DND-41 (cell line): ENCODE results near the gene FUOM.
A peak's percentile ranks its signal among the peaks of the same experiment; 100 is the strongest.
"Not testable (repeated sequence)": the region's sequence is repeated elsewhere in the genome, so short reads cannot be mapped to it uniquely, and the experiment has no call there.

Source experiments
- ATAC-seq: fragments of 200-7000 bp; cut with Tn5 transposase; 3 replicates; pipeline ENCODE4 v1.9.1; 2021; ENCODE audit warnings: low read depth; ENCODE audit not compliant: insufficient read depth
- DNase-seq: peaks from one replicate; pipeline ENCODE4 v3.0.0-alpha.2; 2020
- H2AFZ ChIP-seq: 2 replicates; pipeline ENCODE4 v1.6.0; 2012; ENCODE audit warnings: low read depth, low read length
- H3K27ac ChIP-seq: 2 replicates; pipeline ENCODE4 v1.5.1; 2012; ENCODE audit warnings: low read length, inconsistent platforms
- H3K27me3 ChIP-seq: fragments of 200-600 bp; sonication (generic); 2 replicates; pipeline ENCODE4 v1.6.0; 2012; ENCODE audit warnings: low read length, mild to moderate bottlenecking, inconsistent platforms; ENCODE audit not compliant: insufficient read depth, poor library complexity
- H3K36me3 ChIP-seq: 2 replicates; pipeline ENCODE4 v1.5.1; 2012; ENCODE audit warnings: low read length, inconsistent platforms; ENCODE audit not compliant: insufficient read depth
- H3K4me1 ChIP-seq: 2 replicates; pipeline ENCODE4 v1.5.1; 2012; ENCODE audit warnings: mild to moderate bottlenecking, low read length; ENCODE audit not compliant: insufficient read depth
- H3K4me2 ChIP-seq: 2 replicates; pipeline ENCODE4 v1.6.0; 2012; ENCODE audit warnings: mild to moderate bottlenecking, moderate library complexity, low read length, inconsistent platforms; ENCODE audit not compliant: insufficient read depth
- H3K4me3 ChIP-seq, 2 experiments: fragments of 200-600 bp in 1 of 2; shearing (Covaris generic) in 1 of 2; 2 replicates each; pipeline ENCODE4 v1.5.1; 2012 to 2016; ENCODE audit warnings: inconsistent platforms in 2 of 2, low read length in 2 of 2, mild to moderate bottlenecking in 2 of 2, low read depth in 1 of 2, moderate library complexity in 1 of 2
- H3K79me2 ChIP-seq: 2 replicates; pipeline ENCODE4 v1.6.0; 2012; ENCODE audit warnings: low read length, inconsistent platforms; ENCODE audit not compliant: insufficient read depth
- H3K9ac ChIP-seq: 2 replicates; pipeline ENCODE4 v1.6.0; 2012; ENCODE audit warnings: low read depth, mild to moderate bottlenecking, inconsistent platforms, low read length, moderate library complexity
- H3K9me3 ChIP-seq: 2 replicates; pipeline ENCODE4 v1.5.1; 2012; ENCODE audit warnings: low read length, moderate library complexity, mild to moderate bottlenecking, inconsistent platforms; ENCODE audit not compliant: insufficient read depth, severe bottlenecking
- H4K20me1 ChIP-seq: 2 replicates; pipeline ENCODE4 v1.6.0; 2012; ENCODE audit warnings: low read length; ENCODE audit not compliant: insufficient read depth
- EZH2 ChIP-seq: IDR thresholded peaks from 3 replicates; pipeline ENCODE4 v1.6.1; 2012; ENCODE audit warnings: borderline replicate concordance, low read depth, mild to moderate bottlenecking, moderate library complexity, low read length, inconsistent platforms; ENCODE audit not compliant: severe bottlenecking
- TF ChIP-seq, protein P1 (sequence below): IDR thresholded peaks from 2 replicates; pipeline ENCODE4 v1.5.1; 2012; ENCODE audit warnings: borderline replicate concordance, low read length, moderate library complexity, mild to moderate bottlenecking; ENCODE audit not compliant: poor library complexity, severe bottlenecking; ENCODE audit errors: extremely low read depth

The FUOM gene

GRCh38 chr10:133324198-133324792 is 33.5 kb downstream of the FUOM start:
- peak; percentile 98 for ATAC-seq
- Histone ChIP-seq H3K4me2 (peak overlapping the region; percentile 62; the same call in 1 of the 2 replicates), H3K4me1 (peaks cover 8% of the 10 kb centered on the region)

GRCh38 chr10:133322064-133322709 is 35.6 kb downstream of the FUOM start:
- not testable (repeated sequence) for H2AFZ ChIP-seq, H3K9ac ChIP-seq, ATAC-seq, H3K9me3 ChIP-seq, H3K36me3 ChIP-seq, H3K4me2 ChIP-seq, H3K27ac ChIP-seq, DNase-seq, H3K4me3 ChIP-seq, H4K20me1 ChIP-seq, H3K79me2 ChIP-seq
- Histone ChIP-seq H3K4me1 (peaks cover 14% of the 10 kb centered on the region), H3K27me3 (peaks cover 10% of the 10 kb centered on the region)

More at GRCh38 chr10:133324198-133324792, 33.5 kb downstream of the FUOM start:
- H3K9me3 ChIP-seq: no peaks in the 10 kb centered on the region
- no peak overlapping the region for H3K9ac ChIP-seq
- peaks cover 2% of the 10 kb centered on the region; the same call in 1 of the 2 replicates for H4K20me1 ChIP-seq
- no peaks in the 10 kb centered on the region for H3K36me3 ChIP-seq
- no peak overlapping the region for H3K27ac ChIP-seq
- no peak overlapping the region for H2AFZ ChIP-seq
- peaks cover 5% of the 10 kb centered on the region for H3K27me3 ChIP-seq
- H3K4me3 ChIP-seq: no peak overlapping the region
- no peaks in the 10 kb centered on the region for H3K79me2 ChIP-seq
- no peak for TF ChIP-seq EZH2
- TF ChIP-seq, protein P1, sequence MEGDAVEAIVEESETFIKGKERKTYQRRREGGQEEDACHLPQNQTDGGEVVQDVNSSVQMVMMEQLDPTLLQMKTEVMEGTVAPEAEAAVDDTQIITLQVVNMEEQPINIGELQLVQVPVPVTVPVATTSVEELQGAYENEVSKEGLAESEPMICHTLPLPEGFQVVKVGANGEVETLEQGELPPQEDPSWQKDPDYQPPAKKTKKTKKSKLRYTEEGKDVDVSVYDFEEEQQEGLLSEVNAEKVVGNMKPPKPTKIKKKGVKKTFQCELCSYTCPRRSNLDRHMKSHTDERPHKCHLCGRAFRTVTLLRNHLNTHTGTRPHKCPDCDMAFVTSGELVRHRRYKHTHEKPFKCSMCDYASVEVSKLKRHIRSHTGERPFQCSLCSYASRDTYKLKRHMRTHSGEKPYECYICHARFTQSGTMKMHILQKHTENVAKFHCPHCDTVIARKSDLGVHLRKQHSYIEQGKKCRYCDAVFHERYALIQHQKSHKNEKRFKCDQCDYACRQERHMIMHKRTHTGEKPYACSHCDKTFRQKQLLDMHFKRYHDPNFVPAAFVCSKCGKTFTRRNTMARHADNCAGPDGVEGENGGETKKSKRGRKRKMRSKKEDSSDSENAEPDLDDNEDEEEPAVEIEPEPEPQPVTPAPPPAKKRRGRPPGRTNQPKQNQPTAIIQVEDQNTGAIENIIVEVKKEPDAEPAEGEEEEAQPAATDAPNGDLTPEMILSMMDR: no peak
- peak; percentile 89 for DNase-seq

GRCh38 chr10:133320852-133321422 is 36.9 kb downstream of the FUOM start:
- not testable (repeated sequence) for H3K9me3 ChIP-seq, H3K9ac ChIP-seq, H2AFZ ChIP-seq, H3K4me3 ChIP-seq, H3K36me3 ChIP-seq, DNase-seq, H3K79me2 ChIP-seq, ATAC-seq, H3K4me2 ChIP-seq, H3K27ac ChIP-seq, H4K20me1 ChIP-seq
- peaks cover 14% of the 10 kb centered on the region for H3K4me1 ChIP-seq
- H3K27me3 ChIP-seq: peaks cover 10% of the 10 kb centered on the region

- no peak overlapping the region; the same call in 1 of the 2 replicates for H3K9ac ChIP-seq
- peak overlapping the region; percentile 53 for H2AFZ ChIP-seq
- H3K27me3 ChIP-seq: peaks cover 10% of the 10 kb centered on the region
- H3K4me2 ChIP-seq: peak overlapping the region; percentile 64
- DNase-seq: peak; percentile 63
- H3K9me3 ChIP-seq: no peaks in the 10 kb centered on the region
- no peaks in the 10 kb centered on the region for H3K36me3 ChIP-seq
- H3K27ac ChIP-seq: no peak overlapping the region
- no peaks in the 10 kb centered on the region for H3K79me2 ChIP-seq
- peak; percentile 91 for ATAC-seq
- H3K4me1 ChIP-seq: peaks cover 6% of the 10 kb centered on the region
- H3K4me3 ChIP-seq: peak overlapping the region in 1 of 2 experiments; percentile 44; a peak in 2 of 4 replicates
- peaks cover 4% of the 10 kb centered on the region; the same call in 1 of the 2 replicates for H4K20me1 ChIP-seq
- TF ChIP-seq EZH2: no peak
- TF ChIP-seq, protein P1: peak; percentile 76
Measured at GRCh38 chr10:133318494-133319127, 39.2 kb downstream of the FUOM start.
